Right cardiac atrium (tissue), 5 donors: ENCODE measurements around the gene ARMC9. TPM values are rescaled to one million over a fixed set of nuclear protein-coding genes. Genes with fewer than 3 reads are reported as not detected.

Experiments
- ATAC-seq, 2 donors: fragments of 200-7000 bp; cut with Tn5 transposase; one replicate each; pipeline versions ENCODE4 v1.8.0 to v1.9.1; 2020; ENCODE audit warnings: moderate library complexity in 2 of 2, mild to moderate bottlenecking in 1 of 2
- DNase-seq, 3 donors: peaks; one replicate each; pipeline ENCODE4 v3.0.0-alpha.2; 2020
- H3K27ac ChIP-seq: one replicate; pipeline ENCODE4 v1.5.1; 2013; ENCODE audit warnings: mild to moderate bottlenecking, low read length, control low read depth, moderate library complexity
- H3K27me3 ChIP-seq: one replicate; pipeline ENCODE4 v1.6.1; 2013; ENCODE audit not compliant: control insufficient read depth, insufficient read depth
- H3K4me1 ChIP-seq: one replicate; pipeline ENCODE4 v1.6.1; 2013; ENCODE audit warnings: low read length; ENCODE audit not compliant: control insufficient read depth, insufficient read depth
- H3K4me3 ChIP-seq: one replicate; pipeline ENCODE4 v1.5.1; 2013; ENCODE audit warnings: low read length, control low read depth
- H3K9me3 ChIP-seq: one replicate; pipeline ENCODE4 v1.6.1; 2013; ENCODE audit warnings: low read length; ENCODE audit not compliant: control insufficient read depth
- WGBS: extraction: QIAGEN DNeasy Blood & Tissue Kit; methylation state at CpG from one replicate; pipeline ENCODE4 v1.1.7; 2013; 5-methylcytosine and 5-hydroxymethylcytosine counted together
- intact Hi-C, 4 donors: fragments of 100-400 bp; cut with DNase I; formaldehyde crosslinking; loops; one replicate each; pipeline versions ENCODE4 v1.11.0 to v1.14.0; 2022 to 2023
- long read RNA-seq, 4 donors: library from polyadenylated mRNA; unstranded; transcript quantifications; one replicate each; pipeline ENCODE4 v2.0.0, GENCODE V29; 2020 to 2021
- polyA plus RNA-seq: library from polyadenylated mRNA; stranded (reverse); fragments of 200-250 nt; gene quantifications from one replicate; pipeline ENCODE4 v1.2.3, GENCODE V29; 2013
- total RNA-seq, 4 donors: library from RNA; stranded (reverse); fragmentation: NEBNext Ultra II Directional; extraction: Animal tissue kit (Norgen Biotek cat#: 25700); gene quantifications; one replicate each; pipeline ENCODE4 v1.2.1, GENCODE V29; 2021
- donor health status: healthy with polysubstance abuse.
- donor health status: DM: no; HTN: yes; CAD: no.
- donor health status: DM: no; HTN: no; CAD: no.
- donor health status: DM: no; HTN: yes; CAD: no; lungs with severe emphysema.
- donor health status: DM: yes; HTN: yes; CAD: no.

ARMC9 gene
- 1 to 10 TPM; 3.5 to 6.8 (median 3.8) TPM for total RNA-seq
- polyA plus RNA-seq, result 1.3 TPM
- long read RNA-seq, donor 1, transcript ARMC9-201 (21 exons, 2,300 nt), result major isoform, 7 of 13 reads
- long read RNA-seq, donor 1, partial matches to known transcripts, result 1 of 13 reads
- long read RNA-seq, donor 1, other reads (novel, unspliced or antisense), result 5 of 13 reads
- long read RNA-seq, donor 2, partial matches to known transcripts, result 0 of 4 reads
- long read RNA-seq, donor 2, other reads (novel, unspliced or antisense), result 2 of 4 reads
- long read RNA-seq, donor 3, partial matches to known transcripts, result 2 of 22 reads
- long read RNA-seq, donor 3, other reads (novel, unspliced or antisense), result 16 of 22 reads
- long read RNA-seq, donor 4, partial matches to known transcripts, result 1 of 5 reads
- long read RNA-seq, donor 4, other reads (novel, unspliced or antisense), result 1 of 5 reads

GRCh38 chr2:231198291-231199173 is at the start of gene ARMC9:
Gene ARMC9, plus strand, starts transcription at chr2:231198631. Its CDS starts 7,608 bp downstream, at chr2:231206239.
- under 1% methylated on average over 83 of the region's 83 CpGs for WGBS
- intact Hi-C loops, result loop anchor here in 2 of 4 donors (5.0 to 10.0 kb wide), 2 partner anchors 91 to 94 kb away; no protein-coding TSS in a partner anchor

DNA sequence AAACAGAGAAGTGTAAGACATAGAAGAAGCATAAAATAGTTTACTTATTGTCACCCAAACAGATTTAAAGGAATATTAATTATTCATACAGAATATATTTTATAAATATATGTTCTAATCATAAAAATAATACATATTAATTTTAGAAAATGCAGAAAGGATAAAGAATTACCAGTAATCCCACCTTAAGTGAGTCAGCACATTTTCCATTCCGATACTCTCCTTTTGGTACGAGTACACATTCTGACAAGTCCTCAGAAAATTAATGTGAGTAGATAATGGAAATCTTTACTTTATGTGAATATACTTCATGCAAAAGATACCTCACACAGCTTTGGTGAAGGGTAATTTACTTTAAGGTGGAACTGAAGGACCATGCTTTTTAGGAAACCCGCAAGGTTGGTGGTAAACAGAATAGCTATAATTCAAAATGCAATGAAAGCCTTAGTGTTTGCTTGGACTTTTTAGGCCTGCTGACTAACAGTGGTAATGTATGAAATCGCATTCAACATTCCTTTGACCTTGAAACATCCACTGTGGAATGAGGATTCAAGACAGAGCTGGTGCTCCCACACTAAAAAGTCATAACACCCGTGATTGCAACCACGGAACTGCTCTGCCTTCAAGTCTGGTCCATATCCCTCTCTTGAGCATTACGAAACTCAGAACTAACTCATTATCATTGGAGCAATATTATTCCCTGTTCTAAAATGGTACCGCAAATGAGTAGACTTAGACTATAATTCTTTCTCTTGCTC is 45.5 kb upstream of the ARMC9 start:
- H3K4me3 ChIP-seq, result no peak overlapping the region
- DNase-seq (no peak), ATAC-seq (no peak)
- H3K9me3 ChIP-seq, result no peaks in the 10 kb centered on the region
- H3K27me3 ChIP-seq, result no peaks in the 10 kb centered on the region
- intact Hi-C loops, result no loop called here
- no peaks in the 10 kb centered on the region for H3K4me1 ChIP-seq
- 92% methylated on average over 8 of the region's 8 CpGs for WGBS
- no peak overlapping the region for H3K27ac ChIP-seq

More at GRCh38 chr2:231198291-231199173, at the start of gene ARMC9:
- Histone ChIP-seq H3K4me1 (peaks cover 2% of the 10 kb centered on the region), H3K27me3 (no peaks in the 10 kb centered on the region), H3K27ac (no peak within 1 kb of the TSS), H3K9me3 (no peaks in the 10 kb centered on the region), H3K4me3 (peak within 1 kb of the TSS; percentile 82)
- ATAC-seq, result peak; percentile 97 to 98
- peak; percentile 76 to 90 (median 89) for DNase-seq

DNA sequence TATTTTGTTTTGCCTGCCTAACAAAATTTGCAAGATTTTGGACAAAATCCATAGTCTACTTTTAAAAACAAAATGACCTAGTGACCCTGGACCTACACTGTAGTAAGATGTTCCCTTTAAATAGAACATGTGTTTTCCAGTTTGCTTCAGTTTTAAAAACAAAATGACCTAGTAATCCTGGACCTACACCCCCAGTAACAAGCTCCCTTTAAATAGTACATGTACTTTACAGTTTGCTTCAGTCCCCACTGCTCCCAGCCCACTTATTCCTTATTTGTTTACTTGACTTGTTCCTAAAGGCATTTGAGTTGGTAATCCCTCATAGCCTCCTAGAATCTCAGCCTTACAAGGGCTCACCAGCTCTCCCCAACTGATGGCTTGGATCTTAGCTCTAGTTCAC is 39.1 kb upstream of the ARMC9 start:
- intact Hi-C loops, result no loop called here
- Histone ChIP-seq H3K9me3 (no peaks in the 10 kb centered on the region), H3K4me3 (no peak overlapping the region), H3K27me3 (no peaks in the 10 kb centered on the region), H3K4me1 (peaks cover 2% of the 10 kb centered on the region), H3K27ac (no peak overlapping the region)
- no peak for ATAC-seq
- no peak for DNase-seq

- no peak overlapping the region for H3K4me3 ChIP-seq
- H3K27me3 ChIP-seq, result no peaks in the 10 kb centered on the region
- intact Hi-C loops, result no loop called here
- no peaks in the 10 kb centered on the region for H3K9me3 ChIP-seq
- no peak for ATAC-seq
- H3K27ac ChIP-seq, result no peak overlapping the region
- H3K4me1 ChIP-seq, result peaks cover 2% of the 10 kb centered on the region
- DNase-seq, result no peak
- WGBS, result 97% methylated on average over 5 of the region's 5 CpGs
Observed at GRCh38 chr2:231160701-231161100, 37.7 kb upstream of the ARMC9 start.

DNA sequence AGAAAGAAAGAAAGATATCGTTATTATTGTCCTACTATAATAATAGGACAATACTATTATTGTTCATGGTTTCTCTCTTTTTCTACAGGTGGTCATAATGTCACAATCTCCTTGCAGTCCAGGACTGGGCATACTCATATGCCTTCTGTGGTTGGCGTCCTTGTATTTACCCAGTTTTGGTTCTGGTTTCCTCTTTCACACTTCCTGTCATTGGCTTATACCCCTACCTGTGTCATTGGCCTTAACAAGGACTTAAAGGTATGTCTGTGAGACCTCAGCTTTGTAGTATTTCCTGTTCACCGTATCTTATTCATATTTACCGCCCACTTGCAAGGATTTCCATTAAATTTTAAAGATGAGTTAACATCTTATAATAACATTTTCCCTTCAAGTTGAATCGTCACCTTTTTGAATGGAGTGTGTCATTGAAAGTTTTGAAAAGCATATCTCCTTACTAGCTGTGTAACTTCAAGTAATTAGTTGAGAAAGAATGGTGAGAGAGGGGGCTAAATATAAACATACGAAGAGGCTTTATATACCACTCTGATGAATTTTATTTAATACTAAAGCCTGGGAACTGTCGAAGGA is 37.1 kb upstream of the ARMC9 start:
- peaks cover 2% of the 10 kb centered on the region for H3K4me1 ChIP-seq
- intact Hi-C loops, result no loop called here
- no peak overlapping the region for H3K27ac ChIP-seq
- H3K27me3 ChIP-seq, result no peaks in the 10 kb centered on the region
- no peak overlapping the region for H3K4me3 ChIP-seq
- ATAC-seq (no peak), DNase-seq (no peak)
- H3K9me3 ChIP-seq, result no peaks in the 10 kb centered on the region
- 76% methylated on average over 7 of the region's 7 CpGs for WGBS

DNA sequence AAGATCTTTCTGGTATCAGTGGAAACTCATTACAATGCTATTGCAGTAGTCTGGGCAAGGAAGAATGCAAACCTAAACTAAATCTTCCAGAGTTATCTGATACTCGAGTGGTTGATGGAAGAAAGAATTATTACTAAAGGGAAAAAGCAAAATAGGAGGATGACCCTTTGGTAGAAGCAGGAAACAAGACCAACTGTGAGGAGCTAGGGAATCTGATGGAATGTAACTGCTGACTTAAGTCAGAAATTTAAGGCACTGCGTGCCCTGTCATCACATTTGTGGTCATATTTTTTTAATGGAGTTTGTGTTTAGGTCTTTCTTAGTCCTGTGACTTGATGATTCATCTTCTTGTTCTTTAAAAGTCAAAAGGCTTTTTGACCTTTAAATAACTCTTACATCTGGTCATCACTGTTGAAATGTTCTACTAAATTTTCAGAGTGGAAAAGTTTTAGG is 36.5 kb upstream of the ARMC9 start:
- peak in 1 of 2 donors; percentile 69 for ATAC-seq
- 58% methylated on average over 2 of the region's 2 CpGs for WGBS

DNA sequence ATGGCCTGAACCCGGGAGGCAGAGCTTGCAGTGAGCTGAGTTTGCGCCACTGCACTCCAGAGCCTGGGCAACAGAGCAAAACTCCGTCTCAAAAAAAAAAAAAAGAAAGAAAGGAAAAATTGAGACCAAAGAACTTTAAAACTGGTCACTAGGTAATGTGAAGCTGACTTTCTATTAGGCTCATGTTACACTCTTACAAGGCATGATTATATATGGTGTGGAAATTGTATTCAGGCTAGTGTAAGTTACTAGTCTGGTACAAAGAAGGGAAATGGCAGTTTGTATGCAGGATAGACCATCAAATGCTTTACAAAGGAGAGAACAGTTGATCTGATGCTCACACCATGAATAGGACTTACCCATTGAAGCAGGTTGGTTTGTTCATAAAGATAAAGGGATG is 35.4 kb upstream of the ARMC9 start:
- no peak overlapping the region for H3K27ac ChIP-seq
- no peak overlapping the region for H3K4me3 ChIP-seq
- H3K27me3 ChIP-seq, result no peaks in the 10 kb centered on the region
- DNase-seq (no peak), ATAC-seq (no peak)
- H3K4me1 ChIP-seq, result peaks cover 2% of the 10 kb centered on the region
- intact Hi-C loops, result no loop called here
- WGBS, result 99% methylated on average over 3 of the region's 3 CpGs
- no peaks in the 10 kb centered on the region for H3K9me3 ChIP-seq

More for the DNA sequence above, 36.5 kb upstream of the ARMC9 start:
- Histone ChIP-seq H3K27me3 (no peaks in the 10 kb centered on the region), H3K9me3 (no peaks in the 10 kb centered on the region), H3K27ac (no peak overlapping the region), H3K4me3 (no peak overlapping the region), H3K4me1 (peaks cover 2% of the 10 kb centered on the region)
- DNase-seq, result no peak
- intact Hi-C loops, result no loop called here

- ATAC-seq (no peak), DNase-seq (no peak)
- intact Hi-C loops, result no loop called here
- Histone ChIP-seq H3K4me1 (peaks cover 2% of the 10 kb centered on the region), H3K4me3 (no peak overlapping the region), H3K9me3 (no peaks in the 10 kb centered on the region), H3K27me3 (no peaks in the 10 kb centered on the region), H3K27ac (no peak overlapping the region)
- 93% methylated on average over 4 of the region's 4 CpGs for WGBS
Observed at GRCh38 chr2:231163414-231164095, 34.9 kb upstream of the ARMC9 start.

GRCh38 chr2:231167745-231168459 is 30.5 kb upstream of the ARMC9 start:
- intact Hi-C loops, result no loop called here
- DNase-seq (no peak), ATAC-seq (no peak)
- 71% methylated on average over 6 of the region's 6 CpGs for WGBS
- Histone ChIP-seq H3K27me3 (no peaks in the 10 kb centered on the region), H3K9me3 (no peaks in the 10 kb centered on the region), H3K4me3 (no peak overlapping the region), H3K27ac (no peak overlapping the region), H3K4me1 (no peaks in the 10 kb centered on the region)
